Hepatocyte (in vitro differentiated cells): ENCODE data around the gene TOB1.

Source experiments
- EZH2phosphoT487 ChIP-seq: fragments of 200-600 bp; sonication (generic); IDR thresholded peaks from one replicate; pipeline ENCODE4 v1.6.1; 2018; ENCODE audit warnings: antibody characterized with exemption, mild to moderate bottlenecking, low read depth, moderate library complexity; ENCODE audit not compliant: unreplicated experiment, severe bottlenecking
- TF ChIP-seq, protein P1 (sequence below): fragments of 200-600 bp; sonication (generic); IDR thresholded peaks from 2 replicates; pipeline ENCODE4 v1.5.1; 2016; ENCODE audit warnings: antibody characterized with exemption, mild to moderate bottlenecking; ENCODE audit not compliant: poor library complexity

DNA sequence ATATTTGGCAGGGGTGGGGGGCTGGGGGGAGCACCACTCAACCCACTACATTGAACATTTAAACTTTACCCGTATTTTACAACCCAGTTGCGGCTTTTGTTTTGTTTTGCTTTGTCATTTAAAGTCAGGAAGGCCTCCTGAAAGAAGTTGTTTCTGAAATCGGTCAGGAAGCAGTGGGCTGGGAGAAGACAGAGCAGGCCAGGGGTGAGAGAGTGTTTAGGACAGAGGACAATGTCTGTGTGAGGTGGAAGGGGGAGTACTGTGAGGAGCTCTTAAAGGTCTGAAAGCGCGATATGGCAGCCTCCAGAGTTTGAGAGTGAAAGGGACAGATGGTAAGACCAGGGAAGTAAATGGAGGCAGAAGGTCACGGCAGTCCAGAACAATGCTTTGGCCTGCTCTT lies 36.8 kb downstream of the TOB1 start:
- TF ChIP-seq, protein P1, sequence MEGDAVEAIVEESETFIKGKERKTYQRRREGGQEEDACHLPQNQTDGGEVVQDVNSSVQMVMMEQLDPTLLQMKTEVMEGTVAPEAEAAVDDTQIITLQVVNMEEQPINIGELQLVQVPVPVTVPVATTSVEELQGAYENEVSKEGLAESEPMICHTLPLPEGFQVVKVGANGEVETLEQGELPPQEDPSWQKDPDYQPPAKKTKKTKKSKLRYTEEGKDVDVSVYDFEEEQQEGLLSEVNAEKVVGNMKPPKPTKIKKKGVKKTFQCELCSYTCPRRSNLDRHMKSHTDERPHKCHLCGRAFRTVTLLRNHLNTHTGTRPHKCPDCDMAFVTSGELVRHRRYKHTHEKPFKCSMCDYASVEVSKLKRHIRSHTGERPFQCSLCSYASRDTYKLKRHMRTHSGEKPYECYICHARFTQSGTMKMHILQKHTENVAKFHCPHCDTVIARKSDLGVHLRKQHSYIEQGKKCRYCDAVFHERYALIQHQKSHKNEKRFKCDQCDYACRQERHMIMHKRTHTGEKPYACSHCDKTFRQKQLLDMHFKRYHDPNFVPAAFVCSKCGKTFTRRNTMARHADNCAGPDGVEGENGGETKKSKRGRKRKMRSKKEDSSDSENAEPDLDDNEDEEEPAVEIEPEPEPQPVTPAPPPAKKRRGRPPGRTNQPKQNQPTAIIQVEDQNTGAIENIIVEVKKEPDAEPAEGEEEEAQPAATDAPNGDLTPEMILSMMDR = no peak
- TF ChIP-seq EZH2phosphoT487 = no peak
